HG03571 (cell line): ENCODE data around the gene GDAP2.

ENCODE experiments used
- ATAC-seq: cut with Tn5 transposase; IDR thresholded peaks from one replicate; pipeline ENCODE4 v1.9.1; 2021; ENCODE audit not compliant: unreplicated experiment

Gene GDAP2

DNA sequence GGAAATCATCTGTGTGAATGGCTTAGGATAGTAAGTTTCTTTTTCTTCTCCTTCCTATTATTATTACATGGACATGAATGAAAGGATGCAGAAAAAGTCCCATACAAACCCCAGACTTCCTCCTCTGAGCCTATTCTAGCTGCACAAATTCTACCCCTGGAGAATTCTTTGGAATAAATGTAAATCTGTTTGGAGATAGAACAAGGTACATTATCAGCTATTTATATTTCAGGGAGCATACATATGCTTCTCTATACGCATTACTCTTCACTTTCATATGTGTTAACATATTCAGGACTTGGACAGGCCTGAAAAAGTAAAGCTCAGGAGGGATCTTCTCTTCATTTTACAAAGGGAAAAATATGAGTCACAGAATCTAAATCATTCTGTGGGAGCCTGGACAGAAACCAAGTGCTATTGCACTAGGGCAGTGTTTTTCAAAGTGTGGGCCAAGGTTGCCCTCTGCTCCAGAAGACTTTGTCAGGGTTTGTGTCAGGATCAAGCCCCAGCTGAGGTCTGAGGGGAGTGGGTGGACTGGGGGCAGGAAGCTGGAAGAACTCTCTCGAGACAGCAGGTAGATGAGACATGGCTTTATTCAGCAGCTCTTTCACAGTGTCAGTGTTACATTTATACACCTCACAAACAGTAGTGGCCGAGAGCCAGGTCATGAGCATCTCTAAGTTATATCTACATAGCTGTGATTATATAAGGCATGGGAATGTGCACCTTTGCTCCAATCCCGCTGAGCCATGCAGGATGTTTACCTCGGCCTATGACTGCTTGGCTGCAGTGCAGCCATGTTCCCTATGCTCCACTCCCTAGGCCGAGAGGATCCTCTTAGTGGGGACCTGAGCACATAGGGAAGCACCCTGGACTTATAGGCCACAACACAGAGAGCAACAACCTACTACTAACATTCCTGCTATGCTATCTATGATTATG lies 114.3 kb downstream of the GDAP2 start:
- no peak for ATAC-seq
